SH-SY5Y (cell line): ENCODE measurements around the gene FUT9.

Experiments
- GATA2 ChIP-seq: IDR thresholded peaks from 2 replicates; pipeline ENCODE4 v1.6.1; 2011; ENCODE audit warnings: mild to moderate bottlenecking, low read depth, low read length
- GATA3 ChIP-seq: IDR thresholded peaks from 2 replicates; pipeline ENCODE4 v1.6.1; 2011; ENCODE audit warnings: low read depth, mild to moderate bottlenecking, low read length, moderate library complexity

DNA sequence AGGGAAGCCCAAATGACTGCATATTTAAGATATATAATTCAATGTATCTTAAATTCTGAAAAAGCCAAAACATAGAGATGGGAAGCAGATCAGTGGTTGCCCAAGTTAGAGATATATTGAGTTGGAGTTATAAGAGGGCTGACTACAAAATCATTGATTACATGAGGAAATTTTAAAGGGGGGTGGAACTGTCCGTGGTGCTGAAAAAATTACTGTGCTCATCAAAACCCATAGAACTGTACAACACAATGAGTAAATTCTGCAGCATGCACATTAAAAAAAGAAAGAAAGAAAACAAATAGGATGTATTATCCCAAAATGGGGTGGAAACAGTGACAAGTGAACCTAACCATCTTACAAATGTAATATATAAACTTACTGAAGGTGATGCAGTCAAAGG, 100.9 kb downstream of the FUT9 start:
- TF ChIP-seq GATA3 (no peak), GATA2 (no peak)
